GM10266 (cell line): ENCODE measurements around the gene OPTN.
"Not testable (repeated sequence)": the region's sequence is repeated elsewhere in the genome, so short reads cannot be mapped to it uniquely, and the experiment has no call there.

ENCODE experiments used
- DNase-seq: peaks from one replicate; pipeline ENCODE4 v3.0.0; 2012; ENCODE audit errors: extremely low spot score
- CTCF ChIP-seq: IDR thresholded peaks from 2 replicates; pipeline ENCODE4 v1.5.1; 2012; ENCODE audit warnings: mild to moderate bottlenecking, low read depth; ENCODE audit not compliant: control insufficient read depth, insufficient read depth; ENCODE audit errors: missing control alignments

OPTN gene

GRCh38 chr10:13089345-13089744 lies 10.6 kb upstream of the OPTN start:
- DNase-seq = no peak
- TF ChIP-seq CTCF = no peak

DNA sequence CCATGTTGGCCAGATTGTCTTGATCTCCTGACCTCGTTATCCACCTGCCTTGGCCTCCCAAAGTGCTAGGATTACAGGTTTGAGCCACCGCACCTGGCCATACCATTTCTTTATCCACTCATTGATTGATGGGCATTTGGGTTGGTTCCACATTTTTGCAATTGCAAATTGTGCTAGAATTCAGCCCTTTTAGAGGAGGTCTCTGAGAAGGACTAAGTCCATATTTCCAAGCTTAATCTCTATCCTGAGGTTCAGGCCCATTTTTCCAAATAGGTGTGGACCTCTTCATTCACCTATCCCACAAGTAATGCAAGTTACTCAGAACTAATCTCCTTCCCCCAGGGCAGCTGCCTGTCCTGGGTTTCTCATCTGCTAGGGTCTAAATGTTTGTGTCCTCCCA lies 9.7 kb upstream of the OPTN start:
- TF ChIP-seq CTCF = no peak
- no peak for DNase-seq

DNA sequence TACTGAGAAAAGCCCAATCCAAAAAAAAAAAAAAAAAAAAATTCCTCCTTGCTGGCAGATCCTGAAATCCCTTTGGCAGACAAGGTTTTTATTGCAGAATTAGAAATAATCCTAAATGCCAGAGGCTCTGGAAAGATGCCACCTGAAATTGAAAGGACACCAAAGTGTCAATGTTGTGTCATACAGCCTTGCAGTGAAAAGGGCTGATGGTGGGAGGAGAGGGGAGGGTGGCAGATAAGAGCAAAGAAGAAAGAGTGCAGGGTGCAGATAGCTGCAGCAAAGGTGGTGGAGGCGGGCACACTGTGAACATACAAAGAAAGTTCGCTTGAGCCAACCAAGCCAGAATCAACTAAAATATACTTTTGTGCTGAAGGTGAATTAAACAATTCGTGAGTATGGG lies 8.2 kb upstream of the OPTN start:
- no peak for DNase-seq
- no peak for TF ChIP-seq CTCF

DNA sequence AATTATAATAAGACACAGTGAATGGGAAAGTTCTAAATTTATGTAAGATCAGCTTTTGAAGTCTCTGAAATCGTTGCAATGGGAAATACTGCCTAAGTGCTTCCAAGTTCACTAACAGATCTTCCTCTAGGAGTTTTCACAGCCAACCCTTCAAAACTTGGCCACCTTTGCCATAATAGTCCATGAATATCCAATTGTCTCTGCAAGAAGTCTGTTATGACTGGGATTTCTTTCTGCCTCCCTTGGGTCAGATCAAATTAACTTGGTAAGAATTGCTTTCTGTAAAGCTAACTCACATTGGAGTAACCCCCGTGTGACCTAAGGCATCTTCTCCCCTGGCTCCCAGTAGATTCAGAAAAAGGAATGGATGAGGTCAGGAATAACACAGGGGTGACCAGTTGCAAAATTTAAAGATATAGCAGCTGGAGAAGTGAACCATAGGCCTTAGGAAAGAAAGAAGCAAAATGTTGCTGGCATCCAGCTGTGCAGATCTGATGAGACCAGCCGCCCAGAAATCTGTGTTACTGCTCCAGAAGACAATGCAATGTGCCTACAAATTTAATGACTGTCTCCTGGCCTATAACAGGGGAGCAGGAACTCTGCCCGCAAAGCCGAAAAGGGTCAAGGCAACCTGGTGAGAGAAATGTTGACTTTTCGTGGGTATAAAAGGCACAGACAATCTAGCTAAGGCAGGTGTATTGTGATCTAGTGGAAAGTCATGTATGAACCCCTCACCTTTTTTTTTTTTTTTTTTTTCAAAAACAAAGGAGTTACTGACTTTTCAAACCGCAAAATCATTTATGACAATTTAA lies 7.5 kb upstream of the OPTN start:
- TF ChIP-seq CTCF = no peak
- DNase-seq = no peak

DNA sequence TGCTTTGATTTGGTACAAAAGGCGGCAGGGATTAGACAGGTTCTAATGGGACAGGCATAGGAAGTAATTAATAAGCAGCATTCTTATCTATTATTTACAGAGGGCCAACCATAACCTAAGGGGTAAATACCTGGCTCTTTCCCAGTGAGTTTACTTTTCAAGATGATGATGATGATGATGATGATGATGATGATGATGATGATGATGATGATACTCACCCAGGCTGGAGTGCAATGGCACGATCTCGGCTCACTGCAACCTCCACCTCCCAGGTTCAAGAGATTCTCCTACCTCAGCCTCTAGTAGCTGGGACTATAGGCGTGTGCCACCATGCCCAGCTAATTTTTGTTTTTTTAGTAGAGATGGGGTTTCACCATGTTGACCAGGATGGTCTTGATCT lies 5.9 kb upstream of the OPTN start:
- DNase-seq = not testable (repeated sequence)

GRCh38 chr10:13095094-13095493 lies 4.9 kb upstream of the OPTN start:
- TF ChIP-seq CTCF = no peak

GRCh38 chr10:13095929-13096328 lies 4.0 kb upstream of the OPTN start:
- no peak for DNase-seq
- TF ChIP-seq CTCF = no peak

More at GRCh38 chr10:13095094-13095493, 4.9 kb upstream of the OPTN start:
- DNase-seq = no peak
